NCI-H187 (cell line): Measurements from ENCODE around the gene EML4.
"Not testable (repeated sequence)": the region's sequence is repeated elsewhere in the genome, so short reads cannot be mapped to it uniquely, and the experiment has no call there.

Experiments used
- DNase-seq, 2 experiments: peaks; one replicate each; lab custom pipeline; 2025; lab: John Stamatoyannopoulos, UW

EML4 gene

GRCh38 chr2:42353792-42354429 lies 184.8 kb downstream of the EML4 start:
- DNase-seq, result no peak

GRCh38 chr2:42359304-42359964 lies 190.3 kb downstream of the EML4 start:
- no peak for DNase-seq

- DNase-seq, result no peak
Measured at GRCh38 chr2:42359965-42360483, 190.9 kb downstream of the EML4 start.

GRCh38 chr2:42360493-42360889 lies 191.3 kb downstream of the EML4 start:
- DNase-seq, result no peak

- peak; percentile 94 to 97 for DNase-seq
Measured at GRCh38 chr2:42360890-42361727, 192.0 kb downstream of the EML4 start, which contains the start of gene COX7A2L. Gene COX7A2L (minus strand): TSS chr2:42361217. CDS start chr2:42361161, 56 bp downstream.

- DNase-seq, result no peak
Measured at GRCh38 chr2:42361728-42362283, 192.7 kb downstream of the EML4 start.

GRCh38 chr2:42363413-42363812 lies 194.3 kb downstream of the EML4 start:
- DNase-seq, result no peak

- DNase-seq, result no peak
Measured at GRCh38 chr2:42364658-42365057, 195.5 kb downstream of the EML4 start.

GRCh38 chr2:42366411-42366810 lies 197.3 kb downstream of the EML4 start:
- no peak for DNase-seq

- no peak for DNase-seq
Measured at GRCh38 chr2:42367835-42368234, 198.7 kb downstream of the EML4 start.

- DNase-seq, result no peak
Measured at GRCh38 chr2:42368817-42369531, 199.8 kb downstream of the EML4 start.

- no peak for DNase-seq
Measured at GRCh38 chr2:42369532-42370229, 200.5 kb downstream of the EML4 start.

GRCh38 chr2:42371611-42372473 lies 202.7 kb downstream of the EML4 start:
- DNase-seq, result no peak

- no peak for DNase-seq
Measured at GRCh38 chr2:42372474-42373200, 203.5 kb downstream of the EML4 start.

- no peak for DNase-seq
Measured at GRCh38 chr2:42376758-42377157, 207.6 kb downstream of the EML4 start.

- DNase-seq, result no peak
Measured at GRCh38 chr2:42378415-42378814, 209.3 kb downstream of the EML4 start.

- DNase-seq, result not testable (repeated sequence)
Measured at GRCh38 chr2:42380026-42380425, 210.9 kb downstream of the EML4 start.

GRCh38 chr2:42382144-42382543 lies 213.0 kb downstream of the EML4 start:
- DNase-seq, result no peak
